CD14-positive monocyte (primary cell): Measurements from ENCODE around the gene AQP9. TPM values are rescaled to one million over a fixed set of nuclear protein-coding genes. Genes with fewer than 3 reads are reported as not detected.

Experiments used
- DNase-seq, 3 donors: peaks; one replicate each; pipeline ENCODE4 v3.0.0-alpha.2; 2011 to 2022
- H2AFZ ChIP-seq: 2 replicates; pipeline ENCODE4 v1.6.0; 2012; ENCODE audit warnings: mild to moderate bottlenecking, low read depth, low read length, inconsistent platforms; ENCODE audit not compliant: insufficient read depth, poor library complexity, severe bottlenecking
- H3K27ac ChIP-seq, 2 donors: 1 replicate in 1 of 2; 2 replicates in 1 of 2; pipeline ENCODE4 v1.5.1; 2012 to 2013; ENCODE audit warnings: low read length in 2 of 2, control low read depth in 1 of 2, inconsistent platforms in 1 of 2, low read depth in 1 of 2, mild to moderate bottlenecking in 1 of 2
- H3K27me3 ChIP-seq, 2 donors: one replicate each; pipeline versions ENCODE4 v1.6.0 to v1.6.1; 2011 to 2013; ENCODE audit warnings: low read length in 2 of 2; ENCODE audit not compliant: control insufficient read depth in 2 of 2, insufficient read depth in 2 of 2
- H3K36me3 ChIP-seq, 2 donors: replicated peaks in 1 of 2; 1 replicate in 1 of 2; 2 replicates in 1 of 2; pipeline versions ENCODE4 v1.5.1 to v1.6.1; 2012 to 2013; ENCODE audit warnings: low read length in 2 of 2, control low read depth in 1 of 2, inconsistent platforms in 1 of 2, mild to moderate bottlenecking in 1 of 2; ENCODE audit not compliant: insufficient read depth in 2 of 2, control insufficient read depth in 1 of 2
- H3K4me1 ChIP-seq, 2 donors: 1 replicate in 1 of 2; 2 replicates in 1 of 2; pipeline versions ENCODE4 v1.5.1 to v1.6.1; 2012 to 2013; ENCODE audit warnings: low read length in 2 of 2, control low read depth in 1 of 2, inconsistent platforms in 1 of 2, mild to moderate bottlenecking in 1 of 2, moderate library complexity in 1 of 2; ENCODE audit not compliant: insufficient read depth in 2 of 2, control insufficient read depth in 1 of 2
- H3K4me2 ChIP-seq: replicated peaks from 2 replicates; pipeline ENCODE3; 2012; ENCODE audit warnings: low read length, moderate library complexity, mild to moderate bottlenecking; ENCODE audit not compliant: poor library complexity, severe bottlenecking; ENCODE audit errors: extremely low read depth
- H3K4me3 ChIP-seq, 3 experiments: fragments of 200-600 bp in 1 of 3; sonication (generic) in 1 of 3; replicated peaks in 1 of 3; 1 replicate in 2 of 3; 2 replicates in 1 of 3; pipeline ENCODE4 v1.5.1; 2011 to 2013; ENCODE audit warnings: low read length in 3 of 3, mild to moderate bottlenecking in 3 of 3, control low read depth in 2 of 3, low read depth in 2 of 3, inconsistent platforms in 1 of 3, moderate library complexity in 1 of 3
- H3K79me2 ChIP-seq: 2 replicates; pipeline ENCODE4 v1.6.0; 2012; ENCODE audit warnings: mild to moderate bottlenecking, control low read depth, inconsistent platforms, low read length, moderate library complexity; ENCODE audit not compliant: insufficient read depth
- H3K9ac ChIP-seq: 2 replicates; pipeline ENCODE4 v1.6.0; 2017; ENCODE audit warnings: low read length, mild to moderate bottlenecking; ENCODE audit not compliant: insufficient read depth, poor library complexity, severe bottlenecking
- H3K9me3 ChIP-seq, 2 donors: replicated peaks in 1 of 2; 1 replicate in 1 of 2; 2 replicates in 1 of 2; pipeline versions ENCODE4 v1.5.1 to v1.6.1; 2012 to 2013; ENCODE audit warnings: low read length in 2 of 2, control low read depth in 1 of 2; ENCODE audit not compliant: control insufficient read depth in 1 of 2, insufficient read depth in 1 of 2
- H4K20me1 ChIP-seq: 2 replicates; pipeline ENCODE4 v1.6.0; 2012; ENCODE audit warnings: mild to moderate bottlenecking, low read length, control low read depth, moderate library complexity; ENCODE audit not compliant: insufficient read depth
- H3K27ac Mint-ChIP-seq, 7 donors: one replicate each; pipeline ENCODE4 v1.8.0; 2020; ENCODE audit warnings: mild to moderate bottlenecking in 7 of 7, mixed read lengths in 7 of 7, moderate library complexity in 6 of 7, inconsistent platforms in 2 of 7
- H3K27me3 Mint-ChIP-seq, 3 donors: one replicate each; pipeline ENCODE4 v1.8.0; 2021 to 2022; ENCODE audit warnings: low read depth in 3 of 3, mild to moderate bottlenecking in 3 of 3, mixed read lengths in 3 of 3, moderate library complexity in 3 of 3, inconsistent platforms in 1 of 3
- H3K36me3 Mint-ChIP-seq, 2 donors: one replicate each; pipeline ENCODE4 v1.8.0; 2020; ENCODE audit warnings: mixed read lengths in 2 of 2, inconsistent platforms in 1 of 2, mild to moderate bottlenecking in 1 of 2
- H3K4me1 Mint-ChIP-seq: one replicate; pipeline ENCODE4 v1.8.0; 2020; ENCODE audit warnings: mild to moderate bottlenecking, mixed read lengths
- H3K4me3 Mint-ChIP-seq, 2 donors: one replicate each; pipeline ENCODE4 v1.8.0; 2020; ENCODE audit warnings: mild to moderate bottlenecking in 2 of 2, mixed read lengths in 2 of 2, moderate library complexity in 1 of 2
- H3K9me3 Mint-ChIP-seq, 7 donors: one replicate each; pipeline ENCODE4 v1.8.0; 2020 to 2022; ENCODE audit warnings: mixed read lengths in 7 of 7, mild to moderate bottlenecking in 6 of 7, moderate library complexity in 6 of 7, inconsistent platforms in 2 of 7
- CTCF ChIP-seq: fragments of 200-600 bp; IDR thresholded peaks from one replicate; pipeline ENCODE4 v1.8.0; 2022; ENCODE audit warnings: antibody characterized with exemption, mild to moderate bottlenecking
- WGBS: methylation state at CpG from one replicate; pipeline ENCODE4 v1.1.5; 2013; ENCODE audit warnings: missing lambda C conversion rate; ENCODE audit not compliant: insufficient coverage; 5-methylcytosine and 5-hydroxymethylcytosine counted together
- intact Hi-C, 2 donors: fragments of 100-400 bp; cut with micrococcal nuclease; formaldehyde crosslinking; loops; one replicate each; pipeline versions ENCODE4 v1.15.0 to v1.15.1; 2023
- polyA plus RNA-seq, 3 donors: library from polyadenylated mRNA; depleted of rRNA in 1 of 3; unstranded in 2 of 3; stranded (reverse) in 1 of 3; fragments of 300-500 nt in 2 of 3; fragments of >200 nt in 1 of 3; fragmentation: Illumina TruSeq in 2 of 3; gene quantifications; 1 replicate in 2 of 3; 2 replicates in 1 of 3; pipeline ENCODE4 v1.2.3, GENCODE V29; 2012 to 2021

AQP9 gene
- polyA plus RNA-seq, 3 donors = 35.6 to 141 (median 112) TPM

- H3K4me2 ChIP-seq = no peak overlapping the region
- peaks cover 6 to 8% of the 10 kb centered on the region in 2 donors for H3K4me1 ChIP-seq
- H3K27me3 ChIP-seq = no peaks in the 10 kb centered on the region
- intact Hi-C loops = no loop called here
- H3K9ac ChIP-seq = no peak overlapping the region
- no peak overlapping the region for H3K27ac ChIP-seq
- no CpG with 5 or more reads among the region's 1 CpG for WGBS
- no peak overlapping the region for H3K27ac Mint-ChIP-seq
- no peaks in the 10 kb centered on the region for H3K9me3 Mint-ChIP-seq
- peaks cover 0 to 6% (median 2%) of the 10 kb centered on the region in 3 donors for H3K27me3 Mint-ChIP-seq
- H2AFZ ChIP-seq = no peak overlapping the region
- peaks cover 19% of the 10 kb centered on the region for H3K4me1 Mint-ChIP-seq
- H3K9me3 ChIP-seq = no peaks in the 10 kb centered on the region
- H4K20me1 ChIP-seq = peaks cover 46% of the 10 kb centered on the region
- H3K4me3 Mint-ChIP-seq = no peak overlapping the region
- no peak overlapping the region for H3K4me3 ChIP-seq
- H3K36me3 ChIP-seq = peaks cover 0 to 34% of the 10 kb centered on the region in 2 donors
- no peaks in the 10 kb centered on the region for H3K79me2 ChIP-seq
- no peak for TF ChIP-seq CTCF
- H3K36me3 Mint-ChIP-seq = peaks cover 32 to 53% of the 10 kb centered on the region in 2 donors
- DNase-seq = no peak
Measured at GRCh38 chr15:58164926-58165325, 26.7 kb downstream of the AQP9 start.

GRCh38 chr15:58165661-58166060, 27.5 kb downstream of the AQP9 start:
- H3K36me3 Mint-ChIP-seq = peaks cover 39 to 55% of the 10 kb centered on the region in 2 donors
- peaks cover 19% of the 10 kb centered on the region for H3K4me1 Mint-ChIP-seq

More at GRCh38 chr15:58165661-58166060, 27.5 kb downstream of the AQP9 start:
- Histone ChIP-seq H3K27ac (no peak overlapping the region), H3K9me3 (no peaks in the 10 kb centered on the region), H2AFZ (no peak overlapping the region), H3K79me2 (no peaks in the 10 kb centered on the region), H3K9ac (no peak overlapping the region), H3K27me3 (no peaks in the 10 kb centered on the region), H3K36me3 (peaks cover 0 to 34% of the 10 kb centered on the region in 2 donors), H4K20me1 (peaks cover 41% of the 10 kb centered on the region), H3K4me3 (no peak overlapping the region), H3K4me2 (no peak overlapping the region), H3K4me1 (peaks cover 6 to 8% of the 10 kb centered on the region in 2 donors)
- Mint-ChIP-seq H3K9me3 (no peaks in the 10 kb centered on the region), H3K27me3 (peaks cover 0 to 5% (median 2%) of the 10 kb centered on the region in 3 donors), H3K4me3 (no peak overlapping the region), H3K27ac (peak overlapping the region in 1 of 7 donors; percentile 28)
- intact Hi-C loops = no loop called here
- no peak for DNase-seq
- TF ChIP-seq CTCF = no peak
